ENCODE results near the gene KPTN.

DNA sequence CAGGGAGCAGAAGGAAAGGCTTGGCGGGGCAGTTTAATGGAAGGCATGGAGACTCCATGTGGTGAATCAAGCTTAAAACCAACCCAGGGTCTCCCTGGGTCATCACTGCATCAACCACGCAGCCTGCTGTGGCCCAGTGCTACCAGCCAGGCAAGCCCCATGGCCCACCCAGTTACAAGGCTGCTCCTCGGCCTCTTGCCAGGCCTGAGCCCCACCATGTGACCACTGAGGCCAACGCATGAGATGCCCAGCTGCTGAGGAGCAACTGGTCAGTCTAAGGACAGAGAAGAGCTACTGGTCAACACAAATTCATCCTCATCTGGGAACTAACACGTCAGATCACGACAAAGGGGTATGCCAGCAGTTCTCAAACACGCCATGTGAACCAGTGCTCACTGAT is 15.4 kb upstream of the KPTN start:
- TF ChIP-seq, protein P1, sequence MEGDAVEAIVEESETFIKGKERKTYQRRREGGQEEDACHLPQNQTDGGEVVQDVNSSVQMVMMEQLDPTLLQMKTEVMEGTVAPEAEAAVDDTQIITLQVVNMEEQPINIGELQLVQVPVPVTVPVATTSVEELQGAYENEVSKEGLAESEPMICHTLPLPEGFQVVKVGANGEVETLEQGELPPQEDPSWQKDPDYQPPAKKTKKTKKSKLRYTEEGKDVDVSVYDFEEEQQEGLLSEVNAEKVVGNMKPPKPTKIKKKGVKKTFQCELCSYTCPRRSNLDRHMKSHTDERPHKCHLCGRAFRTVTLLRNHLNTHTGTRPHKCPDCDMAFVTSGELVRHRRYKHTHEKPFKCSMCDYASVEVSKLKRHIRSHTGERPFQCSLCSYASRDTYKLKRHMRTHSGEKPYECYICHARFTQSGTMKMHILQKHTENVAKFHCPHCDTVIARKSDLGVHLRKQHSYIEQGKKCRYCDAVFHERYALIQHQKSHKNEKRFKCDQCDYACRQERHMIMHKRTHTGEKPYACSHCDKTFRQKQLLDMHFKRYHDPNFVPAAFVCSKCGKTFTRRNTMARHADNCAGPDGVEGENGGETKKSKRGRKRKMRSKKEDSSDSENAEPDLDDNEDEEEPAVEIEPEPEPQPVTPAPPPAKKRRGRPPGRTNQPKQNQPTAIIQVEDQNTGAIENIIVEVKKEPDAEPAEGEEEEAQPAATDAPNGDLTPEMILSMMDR (conservative IDR thresholded peaks at IDR 0.05), result no peak
- TF ChIP-seq EZH2 (IDR thresholded peaks at IDR 0.05; ENCODE audit: low read depth), result no peak

All from PC-9 (cell line).